ENCODE data around the gene HOXB4.

Gene HOXB4

DNA sequence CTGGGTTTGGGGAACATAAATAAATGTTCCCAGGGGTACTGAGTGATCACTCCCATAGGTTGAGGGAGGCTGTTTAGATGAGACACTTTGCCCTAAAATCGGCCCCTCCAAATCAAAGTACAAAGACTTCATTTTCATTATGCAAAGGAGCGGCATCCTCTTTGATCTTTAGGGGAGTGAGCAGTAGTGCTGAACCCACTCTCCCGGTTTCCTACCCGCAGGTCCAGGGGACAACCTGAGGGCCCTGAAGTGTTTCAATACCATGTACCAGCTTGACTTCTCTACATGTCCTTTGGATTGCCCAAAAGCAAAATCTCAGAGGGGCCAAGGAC is 23.0 kb upstream of the HOXB4 start:
- DNase-seq, result no peak

DNA sequence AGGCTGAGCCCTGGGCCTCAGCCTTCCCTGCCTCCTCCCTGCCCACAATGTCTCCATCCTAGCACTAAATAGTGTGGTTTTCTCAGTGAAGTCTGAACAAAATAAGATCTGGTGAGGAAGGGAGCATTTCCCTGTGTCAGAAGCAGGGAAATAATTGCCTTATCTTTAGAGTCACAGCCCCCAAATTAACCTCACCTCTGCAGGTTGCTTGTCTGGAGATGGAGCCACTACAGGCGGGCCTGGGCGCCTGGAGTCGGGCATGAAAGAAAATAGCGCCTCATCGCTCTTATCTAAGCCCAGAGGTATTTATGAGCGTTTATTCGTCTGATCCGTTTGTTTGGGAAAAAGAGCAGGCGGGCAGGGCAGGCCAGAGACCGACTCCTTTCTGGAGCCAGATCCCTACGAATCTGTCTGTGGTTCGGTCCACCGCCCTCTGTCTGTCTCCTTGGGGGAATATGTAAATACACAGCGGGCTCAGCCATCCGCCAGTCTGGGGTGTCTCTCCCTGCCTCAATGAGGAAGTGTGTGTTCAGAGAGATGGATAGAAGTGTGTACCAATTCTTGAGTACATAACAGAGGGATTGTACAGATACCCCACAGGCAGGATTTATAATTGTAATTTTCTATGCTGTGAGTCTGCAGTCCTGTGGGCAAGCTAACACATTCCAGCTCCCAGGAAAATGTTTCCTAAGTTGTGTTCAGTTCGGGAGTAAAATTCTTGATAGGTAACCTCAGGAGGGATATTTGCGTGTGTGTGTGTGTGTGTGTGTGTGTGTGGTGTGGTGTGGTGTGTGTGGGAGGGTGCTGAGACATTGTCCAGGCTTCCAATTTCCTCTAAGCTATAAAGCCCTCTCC is 22.3 kb upstream of the HOXB4 start:
- DNase-seq, result no peak

DNA sequence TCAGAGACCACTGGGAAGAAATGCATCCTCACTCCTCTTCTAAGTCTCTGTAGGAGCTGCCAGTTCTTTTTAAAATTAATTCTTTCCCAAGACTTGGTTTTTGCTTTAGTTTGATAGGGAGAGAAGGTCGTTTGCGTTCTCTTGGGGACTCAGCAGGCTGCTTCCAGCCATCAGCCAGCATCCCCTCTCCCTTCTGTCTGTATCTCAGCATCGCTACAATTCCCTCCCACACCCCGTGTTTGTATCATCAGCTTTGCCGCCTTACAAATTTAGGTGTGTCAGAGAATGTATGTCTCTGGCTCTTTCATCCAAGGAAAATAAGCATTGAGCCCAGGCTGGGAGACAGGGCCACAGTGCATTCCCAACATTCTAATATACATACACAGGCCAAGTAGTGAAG is 21.2 kb upstream of the HOXB4 start:
- no peak for DNase-seq

DNA sequence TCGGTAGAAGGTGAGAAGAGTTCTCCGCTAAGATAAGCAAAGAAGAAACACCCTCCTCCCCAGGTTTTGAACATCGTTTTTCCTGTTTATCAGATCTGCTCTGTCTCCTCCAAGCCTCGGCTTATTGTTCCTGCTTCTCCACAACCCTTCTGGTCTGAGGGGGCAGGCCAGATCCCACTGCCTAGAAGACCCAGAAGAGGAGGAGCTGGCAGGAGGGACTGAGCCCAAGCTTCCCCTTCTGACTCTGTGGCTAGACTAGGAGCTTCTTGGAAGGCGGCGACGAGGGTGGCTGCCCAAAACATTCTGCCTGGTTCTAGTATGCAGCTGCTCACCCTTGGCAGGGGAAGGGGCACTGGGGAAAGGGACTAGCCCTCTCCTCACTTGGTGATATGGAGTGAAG is 20.6 kb upstream of the HOXB4 start:
- no peak for DNase-seq

DNA sequence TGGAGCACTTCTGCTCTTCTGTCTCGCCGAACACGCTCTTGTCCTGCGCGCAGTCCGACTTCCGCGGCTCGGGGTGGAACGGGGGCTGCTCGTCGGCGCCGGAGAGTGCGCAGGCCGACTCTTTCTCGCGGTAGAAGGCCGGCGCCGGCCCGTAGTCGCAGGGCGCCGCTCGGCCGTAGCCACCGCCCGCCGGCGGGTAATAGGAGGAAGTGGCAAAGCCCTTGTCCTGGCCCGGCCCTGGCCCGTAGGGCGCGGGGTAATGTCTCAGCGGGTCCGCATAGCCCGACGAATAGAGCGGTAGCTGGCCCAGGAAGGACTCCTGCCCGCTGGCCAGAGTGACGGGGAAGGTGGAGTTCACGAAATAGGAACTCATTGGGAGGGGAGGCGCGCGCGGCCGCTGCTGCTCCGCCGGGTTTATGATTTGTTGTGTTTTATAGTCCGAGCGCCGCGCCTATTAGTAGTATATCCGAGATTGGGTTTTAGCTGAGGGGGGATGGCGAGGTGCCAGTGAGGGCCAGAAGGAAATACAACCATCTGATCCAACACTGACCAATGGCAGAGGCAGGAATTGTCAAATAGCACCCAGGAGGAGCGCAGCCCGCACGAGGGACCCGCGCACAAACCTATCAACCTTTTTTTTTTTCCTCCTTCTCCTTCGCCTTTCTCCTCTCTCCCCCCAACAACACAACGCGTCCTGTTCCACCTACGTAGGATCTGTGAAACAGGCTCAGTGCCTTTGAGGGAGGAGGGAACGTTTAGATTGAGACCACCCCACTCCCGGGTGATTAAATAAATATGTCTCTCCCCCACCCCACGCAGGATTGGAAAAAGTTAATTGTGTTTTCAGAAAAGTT is 19.9 kb upstream of the HOXB4 start:
- peak; percentile 85 for DNase-seq

DNA sequence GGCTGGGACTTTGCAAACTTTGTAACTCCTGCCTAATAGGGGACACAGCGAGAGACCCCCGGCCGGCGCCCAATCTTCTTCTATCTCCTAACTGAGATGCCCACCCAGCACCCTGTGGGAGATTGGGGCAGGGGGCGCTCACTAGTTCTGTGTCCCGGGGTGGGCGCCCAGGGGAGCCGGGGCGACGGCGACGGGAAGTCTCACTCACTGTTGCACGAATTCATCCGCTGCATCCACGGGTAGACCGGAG is 19.3 kb upstream of the HOXB4 start:
- DNase-seq, result no peak

DNA sequence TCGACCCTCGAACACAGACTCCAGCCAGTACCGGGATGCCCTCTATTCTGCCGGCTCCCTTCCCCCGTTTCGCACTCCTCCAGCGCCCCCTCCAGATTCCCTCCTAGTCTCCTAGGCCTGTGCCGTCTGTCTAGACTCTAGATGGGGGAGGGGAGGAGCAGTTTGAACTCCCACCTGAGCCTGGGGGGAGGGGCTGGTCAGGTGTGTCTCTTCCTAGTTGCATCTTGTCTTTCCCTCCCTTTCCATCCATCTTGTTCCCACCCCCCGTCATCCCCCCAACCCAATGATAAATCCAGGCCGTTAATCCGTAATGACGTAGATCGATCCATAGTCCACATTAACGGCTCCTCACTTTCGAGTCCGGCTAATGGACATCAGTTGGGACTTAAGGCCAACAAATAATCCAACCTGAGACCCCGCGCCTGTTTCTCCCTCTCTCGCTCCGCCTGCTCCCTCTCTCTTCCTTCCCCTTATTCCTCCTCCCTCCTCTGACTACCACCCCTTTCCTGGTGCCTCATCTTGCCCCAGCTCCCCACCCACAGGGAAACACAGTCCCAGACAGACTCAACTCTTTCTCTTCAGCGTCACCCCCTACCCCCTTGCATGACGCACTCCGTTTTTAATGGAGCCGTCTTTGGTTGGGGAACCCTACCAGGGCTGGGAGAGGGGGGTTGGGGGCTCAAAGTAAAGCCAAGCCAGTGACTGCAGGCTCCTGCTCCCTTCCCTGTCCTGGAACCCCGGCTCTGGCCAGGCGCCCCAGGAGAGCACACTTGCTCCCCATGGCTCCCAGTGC is 18.8 kb upstream of the HOXB4 start:
- DNase-seq, result no peak

DNA sequence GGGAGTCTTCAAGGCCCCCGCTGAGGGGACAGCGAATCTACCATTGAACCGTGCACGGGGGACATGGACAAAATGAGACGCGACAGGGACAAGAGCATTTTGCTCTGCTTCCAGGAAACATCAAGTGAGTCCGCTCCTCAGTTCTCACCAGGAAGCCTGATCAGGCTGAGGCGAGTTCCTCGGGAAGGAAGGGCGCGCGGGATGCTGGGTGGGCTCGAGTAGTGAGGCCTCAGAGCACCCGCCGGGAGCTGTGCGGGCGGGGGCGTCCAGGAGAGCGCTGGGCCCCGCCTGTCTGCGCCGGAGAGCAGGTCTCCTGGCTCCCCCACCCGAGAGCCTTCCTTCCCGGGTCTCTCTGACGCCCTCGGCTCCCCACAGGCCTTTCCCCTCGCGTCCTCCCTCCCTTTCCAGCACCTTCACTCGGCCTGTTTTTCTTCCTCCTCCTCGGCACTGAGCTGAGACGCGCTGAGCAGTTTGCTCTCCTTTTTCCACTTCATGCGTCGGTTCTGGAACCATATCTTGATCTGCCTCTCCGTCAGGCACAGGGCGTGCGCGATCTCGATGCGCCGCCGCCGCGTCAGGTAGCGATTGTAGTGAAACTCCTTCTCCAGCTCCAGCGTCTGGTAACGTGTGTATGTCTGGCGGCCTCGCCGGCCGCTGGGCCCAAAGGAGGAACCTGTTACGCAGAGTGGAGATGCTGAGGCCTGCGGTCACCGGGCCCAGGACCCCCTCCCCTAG is 18.0 kb upstream of the HOXB4 start:
- DNase-seq, result no peak

DNA sequence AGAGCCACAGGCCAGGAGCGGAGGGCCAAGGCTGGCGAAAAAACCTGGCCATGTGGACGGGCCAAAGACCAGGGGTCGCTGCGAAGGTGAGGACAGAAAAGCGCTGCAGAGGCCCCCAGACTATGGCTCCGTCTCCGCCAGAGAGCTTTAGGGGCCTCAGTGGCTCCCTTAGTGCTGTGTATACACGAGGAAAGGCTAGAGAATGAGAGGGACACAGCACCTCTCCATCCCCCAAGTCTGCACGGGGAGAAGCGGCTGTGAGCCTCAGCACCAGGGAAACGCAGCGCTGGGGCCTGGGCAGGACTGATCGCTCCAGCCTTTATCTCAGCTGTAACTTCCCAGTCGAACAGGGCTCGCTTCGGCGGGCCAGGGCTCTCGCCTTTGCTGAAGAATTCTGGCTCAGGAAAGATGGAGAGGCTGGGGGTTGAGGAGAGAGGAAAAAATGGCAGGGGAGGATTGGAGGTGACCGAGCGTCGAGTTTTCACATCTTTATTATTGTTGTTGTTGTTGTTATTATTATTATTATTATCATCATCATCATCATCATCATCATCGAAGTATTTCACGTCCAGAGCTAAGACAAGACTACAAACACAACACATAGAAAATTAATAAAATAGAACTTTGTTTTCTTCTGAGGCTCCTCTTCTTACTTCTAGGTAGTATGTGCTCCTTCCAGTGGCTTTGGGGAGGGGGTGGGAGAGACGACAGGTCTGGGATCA is 17.3 kb upstream of the HOXB4 start:
- no peak for DNase-seq

DNA sequence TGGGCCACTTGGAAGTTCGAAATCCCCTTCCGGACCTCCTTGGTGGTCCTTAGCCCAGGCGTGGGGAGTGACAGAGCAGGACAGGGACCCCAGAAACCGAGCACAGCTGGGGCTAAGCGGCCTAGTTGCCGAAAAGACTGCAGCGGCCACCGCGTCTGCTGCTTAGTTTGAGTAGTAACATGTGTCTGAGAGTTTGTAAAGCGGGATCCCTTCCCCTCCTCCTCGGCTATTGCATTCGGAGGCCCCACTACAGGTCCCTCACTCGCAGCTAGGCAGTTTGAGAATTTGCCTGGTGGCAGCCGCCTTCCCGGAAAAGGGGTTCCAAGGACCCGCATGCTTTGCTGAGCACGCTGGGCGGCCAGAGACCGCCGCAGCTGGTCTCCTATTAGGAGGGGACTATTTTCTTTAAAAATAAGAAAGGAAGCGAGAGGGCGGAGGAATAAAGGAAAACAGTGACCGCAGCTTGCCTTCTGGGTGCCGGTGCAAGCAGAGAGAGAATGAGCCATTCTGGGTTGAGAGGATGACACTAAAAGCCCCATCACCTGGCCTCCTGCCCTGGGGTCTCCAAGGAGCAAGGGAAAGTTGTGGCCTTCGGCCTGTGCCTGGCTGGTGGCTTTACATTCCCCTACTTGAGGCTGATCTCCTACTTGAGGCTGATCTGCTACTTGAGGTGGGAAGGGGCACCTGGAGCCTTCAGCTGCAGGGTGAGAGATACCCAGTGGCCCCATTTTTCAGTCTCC is 16.6 kb upstream of the HOXB4 start:
- DNase-seq, result no peak

DNA sequence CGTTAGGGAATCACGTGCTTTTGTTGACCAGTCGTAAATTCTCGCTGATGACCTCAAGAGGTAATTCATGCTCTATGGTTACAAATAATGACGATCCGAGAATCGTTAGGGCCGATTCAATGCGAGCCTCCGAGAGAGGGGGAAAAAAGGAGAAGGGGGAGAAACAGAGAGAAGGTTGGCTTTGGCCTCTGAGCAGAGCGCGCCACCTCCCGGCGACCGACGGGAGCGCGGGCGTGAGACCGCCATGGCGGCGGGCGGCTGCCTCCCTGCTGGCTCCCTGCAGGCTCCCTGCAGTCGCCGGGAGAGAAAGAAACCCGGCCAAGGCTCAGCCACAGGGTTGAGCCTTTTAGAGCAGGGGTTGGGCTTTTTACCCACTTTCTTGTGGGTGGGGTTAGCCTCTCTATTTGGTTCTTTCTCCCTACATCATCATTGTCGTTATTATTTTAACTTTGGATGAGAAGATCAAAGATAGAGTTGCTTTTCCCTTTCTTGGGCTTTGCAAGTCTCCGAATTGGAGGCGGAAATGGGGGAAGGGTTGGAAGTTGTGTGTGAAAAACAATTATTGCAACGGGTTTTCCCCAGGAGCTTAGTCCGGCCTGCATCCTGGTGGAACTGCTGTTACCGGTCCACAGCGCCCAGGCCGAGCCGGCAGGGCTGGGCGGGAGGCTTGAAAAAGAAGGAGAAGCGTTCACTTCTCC is 15.8 kb upstream of the HOXB4 start:
- peak; percentile 93 for DNase-seq

DNA sequence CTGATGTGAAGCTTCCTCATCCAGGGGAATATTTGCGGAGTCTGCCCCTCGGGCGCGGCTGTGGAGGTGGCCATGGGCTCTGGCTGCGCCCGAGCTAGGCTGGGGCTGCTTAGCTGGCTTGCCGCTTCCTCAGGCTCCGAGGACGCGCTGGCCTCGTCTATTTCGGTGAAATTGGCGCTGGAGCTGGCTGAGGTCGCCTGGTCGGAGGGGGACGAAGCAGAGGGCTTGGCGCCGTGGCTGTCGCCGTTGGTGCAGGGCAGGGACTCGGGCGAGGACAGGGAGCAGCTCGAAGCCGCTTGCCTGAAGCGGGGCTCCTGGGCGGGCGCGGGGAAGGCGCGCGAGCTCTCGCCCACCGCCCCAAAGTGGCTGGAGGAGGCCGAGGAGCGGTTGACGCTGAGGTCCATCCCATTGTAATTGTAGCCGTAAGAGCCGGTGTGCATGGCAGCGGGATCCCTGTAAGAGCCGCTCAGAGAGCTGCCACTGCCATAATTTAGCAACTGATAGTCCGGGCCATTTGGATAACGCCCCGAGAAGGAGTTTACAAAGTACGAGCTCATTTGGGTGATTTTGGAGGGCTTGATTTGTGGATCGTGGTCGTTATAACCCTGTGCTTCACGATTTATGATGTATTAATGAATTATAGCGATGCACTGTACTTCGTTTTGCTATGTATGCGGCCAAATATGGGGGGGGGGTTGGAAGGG is 15.1 kb upstream of the HOXB4 start, which contains the start of gene HOXB5:
HOXB5 (minus strand) TSS at position 654 of the 704 bp plus-strand sequence; CDS start at position 557, 97 bp downstream.
- DNase-seq, result no peak

DNA sequence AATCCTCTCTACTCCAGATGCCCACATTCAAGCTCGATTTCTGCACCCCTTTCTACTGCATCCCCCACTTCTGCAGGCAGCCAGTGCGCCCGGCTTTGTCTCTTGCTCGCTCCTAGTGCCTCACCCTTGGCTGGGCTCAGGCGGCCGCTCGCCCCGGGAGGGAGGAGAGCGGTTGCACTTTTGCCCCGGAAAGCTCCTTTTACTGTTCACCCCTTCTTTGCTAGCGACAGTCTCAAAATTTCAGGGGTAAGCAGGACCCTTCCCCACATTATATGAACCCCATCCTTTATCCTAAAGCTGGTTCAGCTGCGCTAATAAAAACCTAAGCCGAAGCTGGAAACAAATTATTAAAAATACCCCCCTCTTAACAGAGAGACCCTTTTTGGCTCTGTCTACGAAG is 14.4 kb upstream of the HOXB4 start:
- DNase-seq, result no peak

DNA sequence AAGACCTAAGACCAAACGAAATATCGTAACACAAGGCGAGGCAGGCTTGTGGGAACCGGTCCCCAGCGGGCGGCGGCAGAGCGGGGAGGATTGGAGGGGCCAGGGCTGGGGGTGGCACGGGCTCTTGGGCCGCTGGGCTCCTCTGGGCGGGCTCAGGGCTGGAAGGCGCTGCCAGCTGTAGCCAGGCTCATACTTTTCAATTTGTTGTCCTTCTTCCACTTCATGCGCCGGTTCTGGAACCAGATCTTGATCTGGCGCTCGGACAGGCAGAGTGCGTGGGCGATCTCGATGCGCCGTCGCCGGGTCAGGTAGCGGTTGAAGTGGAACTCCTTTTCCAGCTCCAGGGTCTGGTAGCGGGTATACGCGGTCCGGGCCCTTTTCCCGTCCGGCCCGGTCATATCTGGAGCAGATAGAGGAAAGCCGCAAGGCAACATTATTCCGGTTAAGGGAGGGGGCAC is 13.9 kb upstream of the HOXB4 start:
- DNase-seq, result no peak

DNA sequence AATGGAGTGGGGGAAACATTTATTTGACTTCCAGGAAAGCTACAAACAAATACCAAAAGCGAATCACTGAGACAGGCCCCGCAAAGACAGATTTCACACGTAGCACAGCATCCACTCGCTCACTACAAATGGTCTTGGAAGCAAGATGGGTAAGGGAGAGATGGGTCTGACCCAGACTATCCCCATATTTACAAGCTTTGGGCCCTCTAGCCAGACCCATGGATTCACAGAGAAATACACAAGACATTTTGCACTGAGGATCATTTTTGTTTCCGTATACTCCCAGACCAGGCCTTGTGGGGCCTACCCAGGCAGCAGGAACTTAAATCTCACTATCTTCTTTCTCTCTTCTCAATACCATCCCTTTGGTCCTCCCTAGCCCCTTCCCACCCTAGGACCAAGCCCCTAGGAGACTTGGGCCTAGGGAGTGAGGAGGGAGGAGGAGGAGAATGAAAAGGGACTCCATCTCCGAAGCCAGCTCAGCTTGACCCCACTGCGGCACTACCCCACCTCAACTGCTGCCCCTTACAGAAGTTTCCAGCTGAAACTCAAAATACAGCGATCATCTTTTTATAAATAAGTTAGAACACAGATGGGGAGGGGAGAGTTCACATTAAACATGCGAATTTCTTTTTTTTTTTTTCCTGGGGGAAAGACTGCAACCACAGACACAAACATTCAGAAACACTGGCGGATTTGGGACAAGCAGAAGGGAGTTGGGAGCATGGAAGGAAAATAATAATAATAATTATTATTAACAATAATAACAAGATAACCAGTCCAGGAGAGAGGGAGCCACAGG is 13.3 kb upstream of the HOXB4 start:
- no peak for DNase-seq

DNA sequence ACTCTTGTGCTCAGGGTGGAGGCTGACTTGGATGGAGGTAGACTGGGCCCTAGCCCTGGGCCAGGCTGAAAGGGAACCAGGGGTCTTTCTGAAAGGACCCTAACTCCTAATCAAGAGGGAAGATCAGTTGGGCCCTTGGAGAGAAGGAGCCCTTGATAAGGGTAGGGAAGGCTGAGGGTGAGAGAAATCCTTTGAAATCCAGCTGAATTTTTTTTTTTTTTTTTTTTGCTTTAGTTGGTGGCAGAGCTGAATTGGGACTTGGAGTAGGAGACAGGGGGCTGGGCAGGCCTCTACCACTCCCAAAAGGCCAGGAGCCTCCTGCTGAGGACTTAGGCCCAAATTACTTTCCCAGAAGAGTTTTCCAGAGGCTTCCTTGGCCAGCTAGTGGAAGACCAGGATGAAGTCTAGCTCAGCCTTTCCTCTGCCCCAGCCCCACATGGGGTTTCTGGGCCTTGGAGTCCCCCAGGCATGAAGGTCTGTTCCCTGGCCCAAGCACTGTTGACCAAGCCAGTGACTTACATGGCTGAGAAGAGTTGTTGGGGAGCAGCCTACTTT is 12.5 kb upstream of the HOXB4 start:
- no peak for DNase-seq

DNA sequence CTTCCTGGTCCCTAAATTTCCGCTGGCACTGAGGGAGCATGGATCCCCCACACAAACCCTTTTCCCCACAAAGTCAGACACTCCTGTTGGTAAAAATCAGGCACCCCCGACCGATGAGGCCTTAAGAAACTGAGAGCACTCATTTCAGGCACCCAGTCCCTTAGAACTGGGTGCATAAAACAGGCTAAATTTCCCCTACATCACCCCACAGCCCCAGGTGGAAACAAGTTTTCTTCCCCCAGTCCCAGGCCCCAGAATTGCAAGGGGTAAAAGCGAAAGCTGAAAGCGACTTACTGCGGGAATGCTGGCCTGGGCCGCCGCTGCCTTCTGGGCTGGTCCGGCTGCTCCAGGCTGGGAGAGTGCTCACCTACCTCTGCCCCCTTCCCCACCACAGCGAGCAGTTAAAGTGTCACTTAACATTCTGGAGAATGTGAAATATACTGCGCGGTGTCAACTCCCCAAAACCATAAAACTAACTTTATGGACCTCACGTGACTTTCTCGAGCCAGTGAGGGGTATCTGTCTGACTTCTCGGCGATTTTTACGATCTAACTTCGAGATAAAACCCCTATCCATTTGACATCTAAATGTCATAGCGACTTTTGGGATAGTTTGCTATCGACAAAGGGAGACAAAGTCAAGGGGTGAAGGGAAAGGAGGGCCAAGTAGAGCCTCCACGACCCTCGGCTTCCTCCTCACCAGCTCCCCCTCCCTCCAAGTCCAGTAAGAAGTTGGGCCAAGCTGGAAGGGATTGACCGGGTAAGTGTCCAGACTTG is 11.9 kb upstream of the HOXB4 start, which contains the start of gene HOXB3:
HOXB3 (minus strand) TSS at position 411 of the 776 bp plus-strand sequence. CDS start 37,767 bp downstream, outside the sequence.
- no peak for DNase-seq
